Measurements from ENCODE around the gene TEX14.
A peak's percentile ranks its signal among the peaks of the same experiment; 100 is the strongest.
"Not testable (repeated sequence)": the region's sequence is repeated elsewhere in the genome, so short reads cannot be mapped to it uniquely, and the experiment has no call there.

TEX14 gene

GRCh38 chr17:58686980-58687379 is 4.9 kb downstream of the TEX14 start:
- no peak for DNase-seq

GRCh38 chr17:58684462-58684861 is 7.4 kb downstream of the TEX14 start:
- DNase-seq, result not testable (repeated sequence)

- DNase-seq, result no peak
Observed at GRCh38 chr17:58684003-58684402, 7.8 kb downstream of the TEX14 start.

GRCh38 chr17:58680038-58680369 is 11.8 kb downstream of the TEX14 start:
- DNase-seq, result no peak

- DNase-seq, result no peak
Observed at GRCh38 chr17:58679263-58680037, 12.4 kb downstream of the TEX14 start.

GRCh38 chr17:58678287-58678686 is 13.6 kb downstream of the TEX14 start:
- DNase-seq, result not testable (repeated sequence)

GRCh38 chr17:58677194-58677880 is 14.5 kb downstream of the TEX14 start:
- no peak for DNase-seq

- DNase-seq, result no peak
Observed at GRCh38 chr17:58671969-58672368, 19.9 kb downstream of the TEX14 start.

- DNase-seq, result no peak
Observed at GRCh38 chr17:58669853-58670252, 22.0 kb downstream of the TEX14 start.

GRCh38 chr17:58668598-58668935 is 23.3 kb downstream of the TEX14 start:
- no peak for DNase-seq

GRCh38 chr17:58667934-58668597 is 23.8 kb downstream of the TEX14 start:
- DNase-seq, result no peak

- DNase-seq, result peak; percentile 27 to 50
Observed at GRCh38 chr17:58666858-58667267, 25.0 kb downstream of the TEX14 start.

GRCh38 chr17:58665946-58666857 is 25.6 kb downstream of the TEX14 start:
- DNase-seq, result no peak

GRCh38 chr17:58664302-58664701 is 27.5 kb downstream of the TEX14 start:
- no peak for DNase-seq

- DNase-seq, result no peak
Observed at GRCh38 chr17:58661499-58661898, 30.3 kb downstream of the TEX14 start.

- no peak for DNase-seq
Observed at GRCh38 chr17:58660621-58661020, 31.2 kb downstream of the TEX14 start.

GRCh38 chr17:58659714-58660084 is 32.1 kb downstream of the TEX14 start:
- DNase-seq, result peak; percentile 6 to 7

- DNase-seq, result peak; percentile 67 to 79
Observed at GRCh38 chr17:58658804-58659713, 32.8 kb downstream of the TEX14 start.

- DNase-seq, result peak in 1 of 2 experiments; percentile 8
Observed at GRCh38 chr17:58657962-58658803, 33.7 kb downstream of the TEX14 start.

- no peak for DNase-seq
Observed at GRCh38 chr17:58648236-58648635, 43.6 kb downstream of the TEX14 start.

- no peak for DNase-seq
Observed at GRCh38 chr17:58643147-58643546, 48.7 kb downstream of the TEX14 start.
